Stomach (tissue), 9 donors: ENCODE data around the gene FOXP3. TPM values are rescaled to one million over a fixed set of nuclear protein-coding genes. Genes with fewer than 3 reads are reported as not detected.
"Not testable (repeated sequence)": the region's sequence is repeated elsewhere in the genome, so short reads cannot be mapped to it uniquely, and the experiment has no call there.

Experiments used
- DNase-seq, 2 donors: peaks; one replicate each; pipeline versions ENCODE4 v3.0.0 to v3.0.0-alpha.2; 2013 to 2019
- H3K27ac ChIP-seq, 5 donors: fragments of 200-600 bp in 4 of 5; sonication (generic) in 4 of 5; one replicate each; pipeline ENCODE4 v1.5.1; 2013 to 2019; ENCODE audit warnings: mild to moderate bottlenecking in 1 of 5, moderate library complexity in 1 of 5
- H3K27me3 ChIP-seq, 3 donors: fragments of 200-600 bp; sonication (generic); one replicate each; pipeline ENCODE4 v1.5.1; 2017 to 2019; ENCODE audit warnings: mixed run types in 1 of 3
- H3K36me3 ChIP-seq, 4 donors: fragments of 200-600 bp; sonication (generic); 1 replicate in 3 of 4; 2 replicates in 1 of 4; pipeline ENCODE4 v1.5.1; 2016 to 2019
- H3K4me1 ChIP-seq, 4 donors: fragments of 200-600 bp; sonication (generic); one replicate each; pipeline ENCODE4 v1.5.1; 2016 to 2019
- H3K4me3 ChIP-seq, 4 donors: fragments of 200-600 bp; sonication (generic) in 3 of 4; one replicate each; pipeline ENCODE4 v1.5.1; 2016 to 2019; ENCODE audit warnings: mild to moderate bottlenecking in 1 of 4
- H3K9me3 ChIP-seq, 4 donors: fragments of 200-600 bp; sonication (generic); one replicate each; pipeline ENCODE4 v1.5.1; 2016 to 2019
- CTCF ChIP-seq, 7 experiments: fragments of 450-650 bp in 4 of 7; fragments of 200-600 bp in 3 of 7; sonication (generic) in 3 of 7; IDR thresholded peaks; one replicate each; pipeline ENCODE4 v1.5.1; 2016 to 2019; ENCODE audit warnings: antibody characterized with exemption in 7 of 7, control low read depth in 2 of 7, mild to moderate bottlenecking in 1 of 7
- EP300 ChIP-seq: sonication (generic); formaldehyde crosslinking; IDR thresholded peaks from one replicate; pipeline ENCODE4 v1.6.1; 2017; ENCODE audit warnings: antibody characterized with exemption
- POLR2A ChIP-seq, 4 donors: fragments of 450-650 bp; IDR thresholded peaks; one replicate each; pipeline ENCODE4 v1.6.1; 2016; ENCODE audit warnings: antibody characterized with exemption in 4 of 4, control low read depth in 2 of 4, mild to moderate bottlenecking in 1 of 4, moderate library complexity in 1 of 4
- POLR2AphosphoS5 ChIP-seq, 3 donors: sonication (generic); formaldehyde crosslinking; IDR thresholded peaks; one replicate each; pipeline ENCODE4 v1.6.1; 2016; ENCODE audit warnings: antibody characterized with exemption in 3 of 3
- WGBS, 5 donors: extraction: QIAGEN DNeasy Blood & Tissue Kit in 3 of 5; methylation state at CpG; one replicate each; pipeline versions ENCODE4 v1.1.5 to v1.1.7; 2013 to 2018; 5-methylcytosine and 5-hydroxymethylcytosine counted together
- intact Hi-C: fragments of 100-400 bp; cut with DNase I; formaldehyde crosslinking; loops from one replicate; pipeline ENCODE4 v1.15.1; 2023; ENCODE audit warnings: low total_unique reads
- polyA plus RNA-seq, 3 donors: library from polyadenylated mRNA; stranded (reverse); fragments of 200-250 nt; gene quantifications; one replicate each; pipeline ENCODE4 v1.2.3, GENCODE V29; 2013
- total RNA-seq, 5 donors: library from RNA; depleted of rRNA; stranded (reverse); fragments of >200 nt; gene quantifications; one replicate each; pipeline versions ENCODE4 v1.1.0 to v1.2.3, GENCODE V29; 2014 to 2016
- donor health status: healthy with polysubstance abuse.
- donor health status: Bipolar disorder and iron deficiency.
- donor health status: healthy.

Gene FOXP3
- total and polyA plus RNA-seq, 8 donors: 0.12 to 0.88 TPM; not detected in 6

GRCh38 chrX:49308604-49309269 is 44.2 kb upstream of the FOXP3 start:
- DNase-seq: peak in 1 of 2 donors; percentile 67
- intact Hi-C loops: no loop called here
- H3K4me3 ChIP-seq: peak overlapping the region; percentile 30 to 36 (median 34)
- TF ChIP-seq POLR2A (IDR thresholded peaks at IDR 0.05) (no peak), EP300 (no peak), POLR2AphosphoS5 (IDR thresholded peaks at IDR 0.05) (no peak), CTCF (IDR thresholded peaks at IDR 0.05) (no peak)
- H3K27ac ChIP-seq: peak overlapping the region in 4 of 5 donors; percentile 54 to 78 (median 72)
- no peaks in the 10 kb centered on the region for H3K27me3 ChIP-seq
- peaks cover 0 to 13% (median 5%) of the 10 kb centered on the region in 4 donors for H3K4me1 ChIP-seq
- H3K36me3 ChIP-seq: no peaks in the 10 kb centered on the region
- WGBS, 5 donors: 60 to 71% (median 68%) methylated on average over 13 to 15 of the region's 15 CpGs
- no peaks in the 10 kb centered on the region for H3K9me3 ChIP-seq

GRCh38 chrX:49307775-49308174 is 43.3 kb upstream of the FOXP3 start:
- DNase-seq, H3K4me3 ChIP-seq, H3K9me3 ChIP-seq, intact Hi-C loops, H3K27ac ChIP-seq, H3K27me3 ChIP-seq, H3K36me3 ChIP-seq: not testable (repeated sequence)
- peaks cover 0 to 13% (median 5%) of the 10 kb centered on the region in 4 donors for H3K4me1 ChIP-seq
- 38 to 66% (median 53%) methylated on average over 2 of the region's 2 CpGs for WGBS, 5 donors

- no peaks in the 10 kb centered on the region for H3K36me3 ChIP-seq
- 72 to 97% (median 87%) methylated on average over 6 to 15 of the region's 15 CpGs for WGBS, 5 donors
- intact Hi-C loops: no loop called here
- no peak within 1 kb of the TSS for H3K4me3 ChIP-seq
- H3K4me1 ChIP-seq: no peaks in the 10 kb centered on the region
- no peak within 1 kb of the TSS for H3K27ac ChIP-seq
- DNase-seq: no peak
- H3K27me3 ChIP-seq: peaks cover 0 to 3% (median 0%) of the 10 kb centered on the region in 3 donors
- TF ChIP-seq POLR2A (IDR thresholded peaks at IDR 0.05): no peak
- no peak for TF ChIP-seq CTCF (IDR thresholded peaks at IDR 0.05)
- TF ChIP-seq EP300: no peak
- no peak for TF ChIP-seq POLR2AphosphoS5 (IDR thresholded peaks at IDR 0.05)
- H3K9me3 ChIP-seq: no peaks in the 10 kb centered on the region
Observed at GRCh38 chrX:49303346-49303745, 38.8 kb upstream of the FOXP3 start, which contains the start of gene GAGE10. TSS of gene GAGE10 (plus strand) at chrX:49303646. CDS start at chrX:49304860, 1,214 bp downstream.

GRCh38 chrX:49300703-49301102 is 36.2 kb upstream of the FOXP3 start:
- H3K9me3 ChIP-seq: no peaks in the 10 kb centered on the region
- intact Hi-C loops: no loop called here
- H3K36me3 ChIP-seq: no peaks in the 10 kb centered on the region
- H3K4me1 ChIP-seq: no peaks in the 10 kb centered on the region
- H3K4me3 ChIP-seq: no peak overlapping the region
- H3K27ac ChIP-seq: no peak overlapping the region
- DNase-seq: no peak
- peaks cover 0 to 3% (median 0%) of the 10 kb centered on the region in 3 donors for H3K27me3 ChIP-seq
- TF ChIP-seq EP300 (no peak), POLR2AphosphoS5 (IDR thresholded peaks at IDR 0.05) (no peak), CTCF (IDR thresholded peaks at IDR 0.05) (no peak), POLR2A (IDR thresholded peaks at IDR 0.05) (no peak)
- 26 to 47% (median 36%) methylated on average over 1 of the region's 1 CpG for WGBS, 5 donors

- H3K27me3 ChIP-seq, DNase-seq, intact Hi-C loops, H3K36me3 ChIP-seq, H3K27ac ChIP-seq, H3K4me3 ChIP-seq, H3K9me3 ChIP-seq, H3K4me1 ChIP-seq: not testable (repeated sequence)
- WGBS, 5 donors: 87 to 92% (median 91%) methylated on average over 3 to 5 of the region's 5 CpGs
Observed at GRCh38 chrX:49299293-49299692, 34.8 kb upstream of the FOXP3 start.
